Pancreas (tissue), 10 donors: ENCODE measurements around the gene REG3G. TPM values are rescaled to one million over a fixed set of nuclear protein-coding genes. Genes with fewer than 3 reads are reported as not detected.

ENCODE experiments used
- ATAC-seq, 4 donors: fragments of 200-7000 bp; cut with Tn5 transposase; one replicate each; pipeline versions ENCODE4 v1.8.0 to v1.9.1; 2020; ENCODE audit warnings: mild to moderate bottlenecking in 4 of 4, moderate library complexity in 4 of 4
- DNase-seq, 6 donors: peaks; one replicate each; pipeline ENCODE4 v3.0.0-alpha.2; 2020
- FAIRE-seq: peaks from 2 replicates; lab custom pipeline; 2012; peaks lifted over from hg19 to GRCh38; lab: Jason Lieb, UNC
- H3K27ac ChIP-seq, 4 donors: fragments of 200-600 bp; sonication (generic); 1 replicate in 3 of 4; 2 replicates in 1 of 4; pipeline versions ENCODE4 v1.5.0 to v1.8.0; 2020
- H3K27me3 ChIP-seq, 4 donors: fragments of 200-600 bp; one replicate each; pipeline ENCODE4 v1.8.0; 2021
- H3K36me3 ChIP-seq, 3 donors: fragments of 200-600 bp; sonication (generic) in 1 of 3; one replicate each; pipeline versions ENCODE4 v1.5.0 to v1.8.0; 2020 to 2021
- H3K4me1 ChIP-seq, 3 donors: fragments of 200-600 bp; one replicate each; pipeline ENCODE4 v1.8.0; 2021
- H3K4me3 ChIP-seq, 4 donors: fragments of 200-600 bp; sonication (generic) in 2 of 4; one replicate each; pipeline versions ENCODE4 v1.5.0 to v1.8.0; 2020 to 2021
- H3K9me3 ChIP-seq, 4 donors: fragments of 200-600 bp; one replicate each; pipeline ENCODE4 v1.8.0; 2021
- CTCF ChIP-seq, 4 donors: fragments of 200-600 bp; sonication (generic) in 3 of 4; IDR thresholded peaks; one replicate each; pipeline versions ENCODE4 v1.5.0 to v1.8.0; 2021; ENCODE audit warnings: antibody characterized with exemption in 4 of 4
- WGBS, 2 donors: extraction: QIAGEN DNeasy Blood & Tissue Kit; methylation state at CpG; one replicate each; pipeline ENCODE4 v1.1.7; 2013; 5-methylcytosine and 5-hydroxymethylcytosine counted together
- intact Hi-C, 3 donors: fragments of 100-400 bp; cut with DNase I; formaldehyde crosslinking; loops; one replicate each; pipeline versions ENCODE4 v1.11.1 to v1.14.2; 2022
- polyA plus RNA-seq, 2 donors: library from polyadenylated mRNA; stranded (reverse); fragments of 200-250 nt; gene quantifications; one replicate each; pipeline ENCODE4 v1.2.3, GENCODE V29; 2013
- total RNA-seq, 6 donors: library from RNA; stranded (reverse); fragmentation: NEBNext Ultra II Directional in 4 of 6; extraction: Animal tissue kit (Norgen Biotek cat#: 25700) in 4 of 6; gene quantifications; one replicate each; pipeline versions ENCODE4 v1.2.1 to v1.2.4, GENCODE V29; 2021 to 2023
- donor health status: healthy with polysubstance abuse.
- donor health status: DM: no; HTN: no; CAD: no; lungs with moderate emphysema.
- donor health status: DM: no; HTN: no; CAD: no.
- donor health status: control.
- donor health status: control.
- donor health status: Bipolar disorder and iron deficiency.
- donor health status: DM: yes; HTN: yes; CAD: no.
- donor health status: DM: no; HTN: no; CAD: no.
- donor health status: DM: no; HTN: no; CAD: no.
- donor health status: DM: yes; HTN: yes; CAD: no.

Gene REG3G
- total and polyA plus RNA-seq, 8 donors = 46.6 to 5,387 (median 1,125) TPM

GRCh38 chr2:78999406-78999805 is 26.1 kb upstream of the REG3G start:
- 38 to 39% methylated on average over 3 of the region's 3 CpGs for WGBS, 2 donors
- FAIRE-seq (no peak), DNase-seq (no peak), ATAC-seq (peak; percentile 56 to 75 (median 66))
- H3K4me1 ChIP-seq = peaks cover 3 to 10% (median 6%) of the 10 kb centered on the region in 3 donors
- intact Hi-C loops = no loop called here
- H3K27me3 ChIP-seq = no peaks in the 10 kb centered on the region
- TF ChIP-seq CTCF (IDR thresholded peaks at IDR 0.05) = peak; percentile 16 to 28 (median 24)
- no peaks in the 10 kb centered on the region for H3K36me3 ChIP-seq
- H3K27ac ChIP-seq = no peak overlapping the region
- H3K9me3 ChIP-seq = no peaks in the 10 kb centered on the region
- no peak overlapping the region for H3K4me3 ChIP-seq

- Histone ChIP-seq H3K27me3 (no peaks in the 10 kb centered on the region), H3K9me3 (no peaks in the 10 kb centered on the region), H3K4me3 (no peak overlapping the region), H3K4me1 (peaks cover 4 to 10% (median 6%) of the 10 kb centered on the region in 3 donors), H3K36me3 (no peaks in the 10 kb centered on the region), H3K27ac (peak overlapping the region in 1 of 4 donors; percentile 30)
- no peak for TF ChIP-seq CTCF (IDR thresholded peaks at IDR 0.05)
- 48 to 63% methylated on average over 4 of the region's 4 CpGs for WGBS, 2 donors
- FAIRE-seq (no peak), ATAC-seq (peak; percentile 24 to 72 (median 50)), DNase-seq (peak in 1 of 6 donors; percentile 5)
- intact Hi-C loops = no loop called here
Observed at GRCh38 chr2:79000008-79000576, 25.4 kb upstream of the REG3G start.

GRCh38 chr2:79001285-79001684 is 24.2 kb upstream of the REG3G start:
- Histone ChIP-seq H3K36me3 (no peaks in the 10 kb centered on the region), H3K9me3 (no peaks in the 10 kb centered on the region), H3K4me3 (no peak overlapping the region), H3K27ac (peak overlapping the region in 1 of 4 donors; percentile 30), H3K27me3 (no peaks in the 10 kb centered on the region), H3K4me1 (peaks cover 6 to 12% (median 10%) of the 10 kb centered on the region in 3 donors)
- peak in 3 of 4 donors; percentile 49 to 75 (median 62) for ATAC-seq
- intact Hi-C loops = no loop called here
- DNase-seq = peak in 3 of 6 donors; percentile 29 to 58 (median 56)
- FAIRE-seq = no peak
- WGBS, 2 donors = 40 to 50% methylated on average over 1 of the region's 1 CpG
- TF ChIP-seq CTCF (IDR thresholded peaks at IDR 0.05) = no peak

GRCh38 chr2:79004680-79005079 is 20.8 kb upstream of the REG3G start:
- H3K27ac ChIP-seq = no peak overlapping the region
- no peaks in the 10 kb centered on the region for H3K27me3 ChIP-seq
- FAIRE-seq = no peak
- no peak for ATAC-seq
- intact Hi-C loops = no loop called here
- WGBS, 2 donors = 68 to 75% methylated on average over 5 of the region's 5 CpGs
- no peaks in the 10 kb centered on the region for H3K9me3 ChIP-seq
- no peaks in the 10 kb centered on the region for H3K36me3 ChIP-seq
- no peak for DNase-seq
- peaks cover 6 to 10% (median 9%) of the 10 kb centered on the region in 3 donors for H3K4me1 ChIP-seq
- TF ChIP-seq CTCF (IDR thresholded peaks at IDR 0.05) = no peak
- no peak overlapping the region for H3K4me3 ChIP-seq

- peaks cover under 1 to 9% (median 7%) of the 10 kb centered on the region in 3 donors for H3K4me1 ChIP-seq
- H3K9me3 ChIP-seq = no peaks in the 10 kb centered on the region
- H3K4me3 ChIP-seq = no peak overlapping the region
- no peaks in the 10 kb centered on the region for H3K27me3 ChIP-seq
- H3K36me3 ChIP-seq = no peaks in the 10 kb centered on the region
- ATAC-seq = peak in 2 of 4 donors; percentile 53 to 54
- WGBS, 2 donors = 40% methylated on average over 3 of the region's 3 CpGs
- DNase-seq = no peak
- intact Hi-C loops = no loop called here
- no peak overlapping the region for H3K27ac ChIP-seq
- FAIRE-seq = no peak
- no peak for TF ChIP-seq CTCF (IDR thresholded peaks at IDR 0.05)
Observed at GRCh38 chr2:79005216-79005615, 20.3 kb upstream of the REG3G start.
